Naive thymus-derived CD4-positive, alpha-beta T cell (primary cell): ENCODE results near the gene CAMKK2. TPM values are rescaled to one million over a fixed set of nuclear protein-coding genes. Genes with fewer than 3 reads are reported as not detected.
A peak's percentile ranks its signal among the peaks of the same experiment; 100 is the strongest.

Experiments used
- ATAC-seq: fragments of 150-1000 bp; cut with Tn5 transposase; 2 replicates; pipeline ENCODE4 v1.10.0; 2021; ENCODE audit warnings: mild to moderate bottlenecking, moderate library complexity
- CTCF ChIA-PET: fragments of 350-600 bp; sonication (Branson Sonifier 250); formaldehyde crosslinking; loops from one replicate; lab custom pipeline; 2021; ENCODE audit warnings: antibody characterized with exemption; lab: Charles Lee
- POLR2A ChIA-PET: fragments of 350-600 bp; sonication (Branson Sonifier 250); formaldehyde crosslinking; loops from one replicate; lab custom pipeline; 2021; ENCODE audit warnings: antibody characterized with exemption, inconsistent platforms; lab: Charles Lee
- DNase-seq, 9 donors: peaks; one replicate each; pipeline versions ENCODE4 v3.0.0 to v3.0.0-alpha.2; 2020 to 2022; ENCODE audit warnings: mixed read lengths in 1 of 9
- H3K27ac ChIP-seq: one replicate; pipeline ENCODE4 v1.7.0; 2013; ENCODE audit warnings: mild to moderate bottlenecking, low read depth, low read length, moderate library complexity
- H3K27me3 ChIP-seq, 2 donors: one replicate each; pipeline ENCODE4 v1.7.0; 2013; ENCODE audit warnings: low read length in 2 of 2, mild to moderate bottlenecking in 2 of 2, moderate library complexity in 2 of 2; ENCODE audit not compliant: control insufficient read depth in 2 of 2, insufficient read depth in 2 of 2
- H3K36me3 ChIP-seq, 3 experiments: 1 replicate in 2 of 3; 2 replicates in 1 of 3; pipeline ENCODE4 v1.7.0; 2013; ENCODE audit warnings: low read length in 3 of 3, mild to moderate bottlenecking in 3 of 3, moderate library complexity in 1 of 3; ENCODE audit not compliant: insufficient read depth in 3 of 3, control insufficient read depth in 2 of 3
- H3K4me1 ChIP-seq, 2 donors: one replicate each; pipeline ENCODE4 v1.7.0; 2013; ENCODE audit warnings: low read length in 2 of 2, mild to moderate bottlenecking in 2 of 2, moderate library complexity in 1 of 2; ENCODE audit not compliant: control insufficient read depth in 2 of 2, insufficient read depth in 2 of 2
- H3K4me3 ChIP-seq: 2 replicates; pipeline ENCODE4 v1.7.0; 2013; ENCODE audit warnings: mild to moderate bottlenecking, low read length
- H3K9me3 ChIP-seq, 3 experiments: 1 replicate in 2 of 3; 2 replicates in 1 of 3; pipeline ENCODE4 v1.7.0; 2013; ENCODE audit warnings: low read length in 3 of 3; ENCODE audit not compliant: control insufficient read depth in 2 of 3
- H3K27ac Mint-ChIP-seq, 9 donors: one replicate each; pipeline ENCODE4 v1.8.0; 2020 to 2022; ENCODE audit warnings: mixed read lengths in 9 of 9, mild to moderate bottlenecking in 8 of 9, moderate library complexity in 5 of 9, inconsistent platforms in 2 of 9
- H3K27me3 Mint-ChIP-seq, 5 donors: one replicate each; pipeline ENCODE4 v1.8.0; 2021 to 2022; ENCODE audit warnings: mixed read lengths in 5 of 5, mild to moderate bottlenecking in 1 of 5
- H3K36me3 Mint-ChIP-seq, 5 donors: one replicate each; pipeline ENCODE4 v1.8.0; 2020 to 2022; ENCODE audit warnings: mixed read lengths in 5 of 5, mild to moderate bottlenecking in 3 of 5, inconsistent platforms in 1 of 5
- H3K4me1 Mint-ChIP-seq, 7 donors: one replicate each; pipeline ENCODE4 v1.8.0; 2020 to 2022; ENCODE audit warnings: mixed read lengths in 7 of 7, mild to moderate bottlenecking in 3 of 7, inconsistent platforms in 1 of 7
- H3K4me3 Mint-ChIP-seq, 10 donors: one replicate each; pipeline ENCODE4 v1.8.0; 2020 to 2022; ENCODE audit warnings: mild to moderate bottlenecking in 10 of 10, mixed read lengths in 10 of 10, moderate library complexity in 6 of 10, inconsistent platforms in 2 of 10
- H3K9me3 Mint-ChIP-seq, 11 donors: one replicate each; pipeline ENCODE4 v1.8.0; 2020 to 2022; ENCODE audit warnings: mixed read lengths in 11 of 11, mild to moderate bottlenecking in 4 of 11, inconsistent platforms in 1 of 11, moderate library complexity in 1 of 11
- intact Hi-C, 2 donors: fragments of 100-400 bp; cut with micrococcal nuclease; formaldehyde crosslinking; loops; one replicate each; pipeline ENCODE4 v1.15.1; 2023
- polyA plus RNA-seq, 2 donors: library from polyadenylated mRNA; unstranded; fragments of 300-500 nt; fragmentation: Illumina TruSeq; gene quantifications; one replicate each; pipeline ENCODE4 v1.2.3, GENCODE V29; 2021
- total RNA-seq, 6 experiments: library from RNA in 5 of 6; stranded (reverse) in 5 of 6; gene quantifications; 1 replicate in 5 of 6; 2 replicates in 1 of 6; pipeline ENCODE4 v1.2.3 and lab custom pipeline; 2021 to 2026

The CAMKK2 gene
- total and polyA plus RNA-seq, 7 experiments from 2014 or later: 13.9 to 38.7 (median 15.5) TPM

DNA sequence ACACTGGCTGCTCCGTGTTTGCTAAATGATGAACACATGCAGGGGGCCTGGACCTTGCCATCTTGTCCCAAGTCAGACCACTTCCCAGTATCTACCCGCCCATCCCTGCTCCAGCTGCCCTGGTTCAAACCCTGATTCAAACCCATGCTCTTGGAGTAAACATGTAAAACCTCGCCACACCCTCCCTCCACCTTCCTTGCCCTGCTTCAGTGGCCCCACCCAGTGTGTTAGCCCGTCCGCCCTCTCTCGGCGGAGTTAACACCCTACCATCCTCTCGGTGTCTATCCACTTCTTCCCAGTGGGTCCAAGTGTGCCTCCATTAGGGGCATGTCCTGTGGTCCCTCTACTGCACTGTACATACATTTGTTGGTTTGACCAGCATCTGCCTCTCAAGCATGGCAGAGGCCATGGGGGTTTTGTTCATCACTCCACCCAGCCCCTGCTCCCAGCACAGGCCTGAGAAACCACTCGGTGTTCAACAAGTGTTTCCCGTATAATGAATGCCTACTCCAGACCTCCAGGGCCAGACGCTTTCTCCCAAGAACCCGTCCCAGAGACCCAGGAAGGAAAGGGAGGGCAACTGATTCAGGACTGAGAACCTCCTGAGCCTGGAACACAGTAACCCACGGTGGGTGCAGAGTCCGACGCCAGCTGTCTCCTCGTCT is 49.5 kb downstream of the CAMKK2 start:
- peaks cover 0 to 13% (median 5%) of the 10 kb centered on the region in 7 donors for H3K4me1 Mint-ChIP-seq
- CTCF ChIA-PET: no interaction called here
- no peak overlapping the region for H3K4me3 ChIP-seq
- H3K4me3 Mint-ChIP-seq: no peak overlapping the region
- H3K27me3 Mint-ChIP-seq: no peaks in the 10 kb centered on the region
- DNase-seq (no peak), ATAC-seq (no peak)
- H3K27ac ChIP-seq: no peak overlapping the region
- peaks cover 0 to 6% of the 10 kb centered on the region in 2 donors for H3K4me1 ChIP-seq
- H3K27ac Mint-ChIP-seq: peak overlapping the region in 4 of 9 donors; percentile 6 to 76 (median 62)
- H3K27me3 ChIP-seq: no peaks in the 10 kb centered on the region
- no peaks in the 10 kb centered on the region for H3K9me3 Mint-ChIP-seq
- POLR2A ChIA-PET: interaction anchor here (0.6 to 1.5 kb wide), 3 partner anchors 8 to 22 kb away, joined by 3 to 5 read pairs (median 3); no protein-coding TSS in a partner anchor
- peaks cover 9 to 27% (median 15%) of the 10 kb centered on the region in 5 donors for H3K36me3 Mint-ChIP-seq
- H3K36me3 ChIP-seq: peaks cover 0 to 48% (median 4%) of the 10 kb centered on the region in 3 experiments
- no peaks in the 10 kb centered on the region for H3K9me3 ChIP-seq
- intact Hi-C loops: no loop called here

- Histone ChIP-seq H3K4me1 (peaks cover 8 to 16% of the 10 kb centered on the region in 2 donors), H3K4me3 (no peak overlapping the region), H3K9me3 (no peaks in the 10 kb centered on the region), H3K27ac (no peak overlapping the region), H3K36me3 (peaks cover 0 to 44% (median 4%) of the 10 kb centered on the region in 3 experiments), H3K27me3 (no peaks in the 10 kb centered on the region)
- ATAC-seq (no peak), DNase-seq (no peak)
- peak overlapping the region in 2 of 9 donors; percentile 43 to 65 for H3K27ac Mint-ChIP-seq
- peaks cover 9 to 21% (median 11%) of the 10 kb centered on the region in 5 donors for H3K36me3 Mint-ChIP-seq
- ChIA-PET CTCF (no interaction called here), POLR2A (no interaction called here)
- intact Hi-C loops: no loop called here
- no peaks in the 10 kb centered on the region for H3K27me3 Mint-ChIP-seq
- H3K4me3 Mint-ChIP-seq: no peak overlapping the region
- H3K9me3 Mint-ChIP-seq: no peaks in the 10 kb centered on the region
- peaks cover 6 to 23% (median 16%) of the 10 kb centered on the region in 7 donors for H3K4me1 Mint-ChIP-seq
Observed at GRCh38 chr12:121245951-121246350, 50.6 kb downstream of the CAMKK2 start.

GRCh38 chr12:121245031-121245430 is 51.5 kb downstream of the CAMKK2 start:
- Histone ChIP-seq H3K9me3 (no peaks in the 10 kb centered on the region), H3K27ac (no peak overlapping the region), H3K27me3 (no peaks in the 10 kb centered on the region), H3K4me3 (no peak overlapping the region), H3K36me3 (peaks cover 0 to 35% (median 4%) of the 10 kb centered on the region in 3 experiments), H3K4me1 (peaks cover 14 to 23% of the 10 kb centered on the region in 2 donors)
- ATAC-seq (no peak), DNase-seq (no peak)
- no peak overlapping the region for H3K27ac Mint-ChIP-seq
- peaks cover 6 to 22% (median 8%) of the 10 kb centered on the region in 5 donors for H3K36me3 Mint-ChIP-seq
- H3K4me3 Mint-ChIP-seq: no peak overlapping the region
- peaks cover 14 to 33% (median 25%) of the 10 kb centered on the region in 7 donors for H3K4me1 Mint-ChIP-seq
- ChIA-PET POLR2A (no interaction called here), CTCF (no interaction called here)
- intact Hi-C loops: no loop called here
- H3K9me3 Mint-ChIP-seq: peaks cover 0 to 3% (median 0%) of the 10 kb centered on the region in 11 donors
- no peaks in the 10 kb centered on the region for H3K27me3 Mint-ChIP-seq

DNA sequence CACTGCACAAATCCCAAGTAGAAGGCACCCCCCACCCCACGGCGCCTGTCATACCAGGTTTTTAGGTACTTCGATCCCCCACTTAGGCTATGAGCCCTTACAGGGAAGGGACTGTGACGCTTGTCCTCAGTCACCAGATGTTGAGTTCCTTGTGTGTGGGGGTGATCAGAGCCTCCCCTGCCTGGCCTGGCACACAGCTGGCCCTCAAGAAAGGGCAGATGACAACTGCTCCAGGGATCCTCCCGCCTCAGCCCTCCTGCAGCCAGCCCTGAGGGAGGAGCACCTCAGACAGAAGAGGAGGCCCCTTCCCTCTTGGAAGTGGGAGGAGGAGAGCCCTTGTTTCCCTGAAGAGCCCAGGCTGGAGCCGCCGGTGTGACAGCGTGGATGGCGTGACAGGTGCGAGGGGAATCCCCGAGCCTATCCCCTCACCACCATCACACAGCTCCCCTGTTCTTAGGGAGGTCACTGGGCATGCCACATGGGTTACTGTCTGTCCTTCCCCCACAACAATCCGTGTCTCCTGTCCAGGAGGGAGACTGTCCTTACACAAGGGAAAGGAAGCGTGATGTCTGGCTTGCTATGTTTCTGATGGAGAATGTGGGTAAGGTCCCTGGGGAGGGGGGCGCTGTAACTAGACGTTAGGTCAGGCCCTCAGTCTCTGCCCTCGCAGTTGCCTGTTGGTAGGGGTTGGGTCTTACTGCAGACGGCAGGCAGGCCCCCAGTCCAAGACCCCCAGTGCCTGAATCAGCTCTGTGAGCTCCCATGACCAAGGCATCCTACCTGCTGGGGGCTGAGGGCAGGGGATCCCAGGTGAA is 55.1 kb downstream of the CAMKK2 start:
- H3K9me3 ChIP-seq: no peaks in the 10 kb centered on the region
- ATAC-seq (no peak), DNase-seq (peak in 1 of 9 donors; percentile 18)
- intact Hi-C loops: loop anchor here (2.0 to 5.0 kb wide), 4 partner anchors 17 to 555 kb away; partner anchors contain the start of genes CAMKK2 (in 1 of the 2) and MLEC (in 1 of the 2)
- no peaks in the 10 kb centered on the region for H3K27me3 ChIP-seq
- peak overlapping the region; percentile 87 for H3K27ac ChIP-seq
- H3K4me1 ChIP-seq: peaks cover 30 to 44% of the 10 kb centered on the region in 2 donors
- H3K4me3 ChIP-seq: peak overlapping the region; percentile 71
- Mint-ChIP-seq H3K36me3 (peaks cover 0 to 17% (median 7%) of the 10 kb centered on the region in 5 donors), H3K27me3 (no peaks in the 10 kb centered on the region), H3K9me3 (peaks cover 0 to 3% (median 0%) of the 10 kb centered on the region in 11 donors), H3K4me3 (peak overlapping the region; percentile 81 to 94 (median 88)), H3K27ac (peak overlapping the region; percentile 90 to 100 (median 99)), H3K4me1 (peaks cover 26 to 57% (median 47%) of the 10 kb centered on the region in 7 donors)
- ChIA-PET POLR2A (interaction anchor here (0.7 to 3.2 kb wide), 4 partner anchors 11 to 36 kb away, joined by 3 to 49 read pairs (median 5); no protein-coding TSS in a partner anchor), CTCF (interaction anchor here (2.3 to 3.3 kb wide), 2 partner anchors 11 to 17 kb away, joined by 8 to 22 read pairs; no protein-coding TSS in a partner anchor)
- peaks cover 0 to 9% (median 0%) of the 10 kb centered on the region in 3 experiments for H3K36me3 ChIP-seq

DNA sequence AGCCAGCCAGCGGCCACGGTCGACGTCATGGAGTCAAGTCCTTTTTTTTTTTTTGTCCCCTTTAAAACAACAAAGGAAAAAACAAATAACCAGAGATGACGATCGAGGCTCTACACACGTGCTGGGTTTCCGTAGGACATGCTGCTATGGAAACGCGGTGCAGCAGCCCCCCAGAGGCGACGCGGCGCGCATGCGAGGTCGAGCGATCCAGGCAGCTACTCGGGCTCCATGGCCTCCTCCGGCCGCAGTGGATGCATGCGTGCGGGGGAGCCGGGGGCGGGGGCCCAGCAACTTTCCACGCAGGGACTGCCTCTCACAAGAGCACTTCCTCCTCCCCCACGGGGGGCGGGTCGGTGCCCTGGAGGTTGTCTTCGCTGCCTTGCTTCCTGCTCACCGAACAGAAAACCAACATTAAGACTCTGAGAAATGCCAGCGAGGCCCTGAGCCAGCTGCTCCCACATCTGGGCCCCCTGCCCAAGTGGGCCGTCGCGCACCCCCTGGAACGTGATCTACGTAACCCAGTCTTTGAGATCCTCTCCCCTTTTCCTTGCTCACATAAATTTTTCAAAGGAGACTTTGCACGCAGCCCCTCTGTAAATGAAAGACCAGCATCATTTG is 55.9 kb downstream of the CAMKK2 start:
- Mint-ChIP-seq H3K9me3 (peaks cover 0 to 3% (median 0%) of the 10 kb centered on the region in 11 donors), H3K27me3 (no peaks in the 10 kb centered on the region), H3K4me1 (peaks cover 26 to 57% (median 47%) of the 10 kb centered on the region in 7 donors), H3K4me3 (peak overlapping the region; percentile 81 to 94 (median 88)), H3K36me3 (peaks cover 0 to 21% (median 8%) of the 10 kb centered on the region in 5 donors), H3K27ac (peak overlapping the region; percentile 90 to 100 (median 99))
- peak overlapping the region; percentile 71 for H3K4me3 ChIP-seq
- ChIA-PET CTCF (interaction anchor here (0.7 to 3.3 kb wide), 3 partner anchors 10 to 19 kb away, joined by 4 to 22 read pairs (median 8); no protein-coding TSS in a partner anchor), POLR2A (interaction anchor here (0.9 to 3.2 kb wide), 7 partner anchors 10 to 160 kb away, joined by 3 to 49 read pairs (median 4); no protein-coding TSS in a partner anchor)
- intact Hi-C loops: loop anchor here (1.0 to 5.0 kb wide), 8 partner anchors 16 to 554 kb away; partner anchors contain the start of genes CAMKK2 (in 2 of the 2), MLEC (in 1 of the 2), P2RX4 (in 1 of the 2) and RNF34 (in 1 of the 2)
- ATAC-seq (peak; percentile 95), DNase-seq (peak; percentile 78 to 99 (median 96))
- H3K9me3 ChIP-seq: no peaks in the 10 kb centered on the region
- no peaks in the 10 kb centered on the region for H3K27me3 ChIP-seq
- peaks cover 30 to 44% of the 10 kb centered on the region in 2 donors for H3K4me1 ChIP-seq
- peaks cover 0 to 17% (median 0%) of the 10 kb centered on the region in 3 experiments for H3K36me3 ChIP-seq
- H3K27ac ChIP-seq: peak overlapping the region; percentile 87
